IMR-90 (cell line): Measurements from ENCODE around the gene MSLN. TPM values are rescaled to one million over a fixed set of nuclear protein-coding genes. Genes with fewer than 3 reads are reported as not detected.

Experiments used
- ATAC-seq: fragments of 200-7000 bp; cut with Tn5 transposase; 2 replicates; pipeline ENCODE4 v1.9.1; 2020; ENCODE audit warnings: low read depth, mild to moderate bottlenecking, moderate library complexity
- BruUV-seq: library from RNA; stranded (reverse); fragments of 400-500 nt; replicated peaks from 2 replicates; lab custom pipeline; 2021; lab: Mats Ljungman, UMichigan
- CTCF ChIA-PET: fragments of 300-600 bp; formaldehyde crosslinking; extraction: SDS; loops from one replicate; lab custom pipeline; 2021; ENCODE audit warnings: antibody characterized with exemption; lab: Yijun Ruan, JAX
- POLR2A ChIA-PET: fragments of 300-600 bp; sonication (Branson Sonifier 250); formaldehyde crosslinking; loops from one replicate; lab custom pipeline; 2022; ENCODE audit warnings: antibody characterized with exemption; ENCODE audit not compliant: unreplicated experiment; lab: Charles Lee
- DNase-seq: peaks from one replicate; pipeline ENCODE4 v3.0.0; 2013
- H2AFZ ChIP-seq: replicated peaks from 2 replicates; pipeline ENCODE3; 2013; ENCODE audit warnings: low read length, mild to moderate bottlenecking; ENCODE audit not compliant: poor library complexity
- H2AK5ac ChIP-seq: 2 replicates; pipeline ENCODE4 v1.6.1; 2013; ENCODE audit warnings: low read depth, low read length, inconsistent platforms
- H2AK9ac ChIP-seq: replicated peaks from 2 replicates; pipeline ENCODE3; 2013; ENCODE audit warnings: mild to moderate bottlenecking, low read depth, low read length, moderate library complexity; ENCODE audit not compliant: poor library complexity
- H2BK120ac ChIP-seq: 2 replicates; pipeline ENCODE4 v1.6.1; 2013; ENCODE audit warnings: low read depth, low read length, inconsistent platforms
- H2BK15ac ChIP-seq: 3 replicates; pipeline ENCODE4 v1.6.1; 2013; ENCODE audit warnings: low read depth, low read length, inconsistent platforms
- H2BK20ac ChIP-seq: 2 replicates; pipeline ENCODE4 v1.6.1; 2013; ENCODE audit warnings: low read depth, mild to moderate bottlenecking, inconsistent platforms, low read length, moderate library complexity
- H2BK5ac ChIP-seq: 2 replicates; pipeline ENCODE4 v1.6.1; 2013; ENCODE audit warnings: mild to moderate bottlenecking, low read depth, low read length, inconsistent platforms; ENCODE audit not compliant: poor library complexity, severe bottlenecking
- H3K14ac ChIP-seq: replicated peaks from 2 replicates; pipeline ENCODE4 v1.6.1; 2013; ENCODE audit warnings: low read depth, low read length, inconsistent platforms
- H3K18ac ChIP-seq: 2 replicates; pipeline ENCODE4 v1.6.1; 2013; ENCODE audit warnings: low read depth, low read length, control low read depth
- H3K23ac ChIP-seq: 2 replicates; pipeline ENCODE4 v1.6.1; 2013; ENCODE audit warnings: low read depth, low read length, inconsistent platforms
- H3K27ac ChIP-seq: 2 replicates; pipeline ENCODE4 v1.5.1; 2013; ENCODE audit warnings: mild to moderate bottlenecking, control low read depth, low read length; ENCODE audit not compliant: insufficient read depth
- H3K27me3 ChIP-seq: 2 replicates; pipeline ENCODE4 v1.6.1; 2013; ENCODE audit warnings: low read length; ENCODE audit not compliant: control insufficient read depth, insufficient read depth
- H3K36me3 ChIP-seq: 2 replicates; pipeline ENCODE4 v1.6.1; 2013; ENCODE audit warnings: low read length, mixed read lengths; ENCODE audit not compliant: control insufficient read depth, insufficient read depth
- H3K4ac ChIP-seq: 2 replicates; pipeline ENCODE4 v1.6.1; 2013; ENCODE audit warnings: low read depth, low read length, inconsistent platforms
- H3K4me1 ChIP-seq: 2 replicates; pipeline ENCODE4 v1.6.1; 2013; ENCODE audit warnings: low read length, mixed read lengths; ENCODE audit not compliant: control insufficient read depth, insufficient read depth
- H3K4me2 ChIP-seq: 2 replicates; pipeline ENCODE4 v1.6.1; 2013; ENCODE audit warnings: low read depth, mild to moderate bottlenecking, control low read depth, low read length, moderate library complexity
- H3K4me3 ChIP-seq: 2 replicates; pipeline ENCODE4 v1.5.1; 2013; ENCODE audit warnings: low read depth, mild to moderate bottlenecking, control low read depth, low read length, moderate library complexity; ENCODE audit not compliant: insufficient read depth
- H3K56ac ChIP-seq: 2 replicates; pipeline ENCODE4 v1.6.1; 2013; ENCODE audit warnings: low read length, inconsistent platforms; ENCODE audit not compliant: insufficient read depth; ENCODE audit errors: extremely low read depth
- H3K79me1 ChIP-seq, 2 experiments: 2 replicates each; pipeline ENCODE4 v1.6.1; 2013; ENCODE audit warnings: low read length in 2 of 2, inconsistent platforms in 1 of 2, low read depth in 1 of 2
- H3K9ac ChIP-seq: 2 replicates; pipeline ENCODE4 v1.6.1; 2013; ENCODE audit warnings: low read depth, low read length, control low read depth
- H3K9me1 ChIP-seq: 2 replicates; pipeline ENCODE4 v1.6.1; 2013; ENCODE audit warnings: low read length, inconsistent platforms; ENCODE audit not compliant: insufficient read depth
- H3K9me3 ChIP-seq: 2 replicates; pipeline ENCODE4 v1.6.1; 2013; ENCODE audit warnings: low read length; ENCODE audit not compliant: control insufficient read depth, insufficient read depth
- H4K20me1 ChIP-seq: 2 replicates; pipeline ENCODE4 v1.6.1; 2013; ENCODE audit warnings: low read length, inconsistent platforms; ENCODE audit not compliant: insufficient read depth
- H4K5ac ChIP-seq: 2 replicates; pipeline ENCODE4 v1.6.1; 2013; ENCODE audit warnings: mild to moderate bottlenecking, low read depth, low read length, control low read depth
- H4K8ac ChIP-seq, 2 experiments: 2 replicates each; pipeline ENCODE4 v1.6.1; 2013; ENCODE audit warnings: low read depth in 2 of 2, low read length in 2 of 2, control low read depth in 1 of 2, inconsistent platforms in 1 of 2
- H4K91ac ChIP-seq: 2 replicates; pipeline ENCODE4 v1.6.1; 2013; ENCODE audit warnings: low read depth, low read length, inconsistent platforms; ENCODE audit not compliant: insufficient read depth
- ELK1 ChIP-seq: fragments of 150-350 bp; IDR thresholded peaks from 2 replicates; pipeline ENCODE4 v1.6.1; 2016; ENCODE audit warnings: low read depth, mild to moderate bottlenecking, low read length, moderate library complexity, borderline replicate concordance
- MAFK ChIP-seq: IDR thresholded peaks from 2 replicates; pipeline ENCODE4 v1.6.1; 2012; ENCODE audit warnings: low read depth, low read length, improper control_type of control experiment
- MAZ ChIP-seq: IDR thresholded peaks from 2 replicates; pipeline ENCODE4 v1.6.1; 2012; ENCODE audit warnings: low read depth, mild to moderate bottlenecking, low read length, improper control_type of control experiment, moderate library complexity, borderline replicate concordance
- MXI1 ChIP-seq: IDR thresholded peaks from 2 replicates; pipeline ENCODE4 v1.6.1; 2012; ENCODE audit warnings: low read depth, mild to moderate bottlenecking, low read length, moderate library complexity, borderline replicate concordance
- POLR2A ChIP-seq: IDR thresholded peaks from 2 replicates; pipeline ENCODE4 v1.6.1; 2012; ENCODE audit warnings: mild to moderate bottlenecking, low read depth, low read length
- RAD21 ChIP-seq: IDR thresholded peaks from 2 replicates; pipeline ENCODE4 v1.6.1; 2012; ENCODE audit warnings: low read length, improper control_type of control experiment
- RFX5 ChIP-seq: IDR thresholded peaks from 2 replicates; pipeline ENCODE4 v1.8.0; 2012; ENCODE audit warnings: low read depth, mild to moderate bottlenecking, low read length, moderate library complexity
- WGBS, 2 experiments: methylation state at CpG; one replicate each; pipeline versions ENCODE4 v1.1.5 to v1.1.7; 2013; ENCODE audit warnings: missing lambda C conversion rate in 2 of 2; ENCODE audit not compliant: insufficient read length in 1 of 2; ENCODE audit errors: extremely low coverage in 2 of 2; 5-methylcytosine and 5-hydroxymethylcytosine counted together
- dilution Hi-C: fragments of 300-500 bp; cut with HindIII; formaldehyde crosslinking; loops from one replicate; pipeline ENCODE4 v1.14.3; 2018; ENCODE audit warnings: low sequenced_read_pairs; ENCODE audit not compliant: unreplicated experiment
- in situ Hi-C: fragments of 300-500 bp; cut with MboI; formaldehyde crosslinking; loops from 3 replicates; pipeline ENCODE4 v1.14.3; 2019; ENCODE audit warnings: low sequenced_read_pairs, inconsistent platforms, mixed read lengths
- intact Hi-C: fragments of 100-400 bp; cut with micrococcal nuclease; formaldehyde crosslinking; loops from 2 replicates; pipeline ENCODE4 v1.10.0; 2022
- polyA plus RNA-seq, 3 experiments: library from polyadenylated mRNA; depleted of rRNA; stranded (reverse); fragments of >200 nt; gene quantifications; 2 replicates each; pipeline ENCODE4 v1.2.3, GENCODE V29; 2012; ENCODE audit warnings: low replicate concordance in 1 of 3
- total RNA-seq: library from RNA; depleted of rRNA; stranded (reverse); fragments of >200 nt; gene quantifications from 2 replicates; pipeline ENCODE4 v1.2.3, GENCODE V29; 2012

The MSLN gene
- total and polyA plus RNA-seq, 2 of the 4 experiments (the other 2 are of a cell fraction): 0.14 TPM; not detected in 1

GRCh38 chr16:815861-816260, 55.3 kb downstream of the MSLN start:
- H2AK9ac ChIP-seq: no peak overlapping the region
- 83% methylated on average over 2 of the region's 15 CpGs; no CpG with 5 or more reads in 1 of the 2 experiments for WGBS, 2 experiments

More at GRCh38 chr16:815861-816260, 55.3 kb downstream of the MSLN start:
- Histone ChIP-seq H3K27ac (no peak overlapping the region), H3K27me3 (peaks cover 22% of the 10 kb centered on the region), H3K9me1 (no peaks in the 10 kb centered on the region), H2AFZ (no peak overlapping the region), H4K91ac (no peak overlapping the region), H4K5ac (no peak overlapping the region), H3K56ac (no peak overlapping the region), H2BK120ac (no peak overlapping the region), H3K36me3 (no peaks in the 10 kb centered on the region), H3K9ac (no peak overlapping the region), H3K4me3 (no peak overlapping the region), H3K4ac (no peak overlapping the region), H3K18ac (no peak overlapping the region), H4K8ac (no peak overlapping the region), H2BK15ac (no peak overlapping the region), H2BK20ac (no peak overlapping the region), H3K4me1 (peaks cover 2% of the 10 kb centered on the region; the same call in 1 of the 2 replicates), H4K20me1 (no peaks in the 10 kb centered on the region), H2BK5ac (no peak overlapping the region), H2AK5ac (no peak overlapping the region), H3K9me3 (no peaks in the 10 kb centered on the region; the same call in none of the 2 replicates), H3K14ac (no peak overlapping the region), H3K23ac (no peak overlapping the region), H3K79me1 (no peaks in the 10 kb centered on the region), H3K4me2 (no peak overlapping the region)
- no peak for ATAC-seq
- no peak for DNase-seq
- intact Hi-C loops: no loop called here
- dilution Hi-C loops: no loop called here
- TF ChIP-seq MXI1: no peak
- no peak for TF ChIP-seq ELK1
- no peak for TF ChIP-seq MAFK
- no peak for TF ChIP-seq RAD21
- TF ChIP-seq RFX5: no peak
- TF ChIP-seq POLR2A: no peak
- no peak for TF ChIP-seq MAZ
- BruUV-seq: no TSS peak
- ChIA-PET POLR2A (no interaction called here), CTCF (no interaction called here)
- in situ Hi-C loops: loop anchor here (25.0 kb wide), 1 partner anchor 396 kb away; no protein-coding TSS in a partner anchor
